SKM-1 treated with dmso at 0.1 percent for 144 hours (cell line): Measurements from ENCODE around the gene SHISAL1.

Source experiments
- DNase-seq: peaks from one replicate; lab custom pipeline; 2025; ENCODE audit not compliant: unreplicated experiment; lab: John Stamatoyannopoulos, UW

The SHISAL1 gene

GRCh38 chr22:44312766-44313165 lies at the start of gene SHISAL1:
Gene SHISAL1 (minus strand): TSS chr22:44312951. CDS start chr22:44300945, 12,006 bp downstream.
- no peak for DNase-seq

GRCh38 chr22:44361391-44362126 lies 48.8 kb upstream of the SHISAL1 start:
- no peak for DNase-seq

GRCh38 chr22:44360668-44361381 lies 48.1 kb upstream of the SHISAL1 start:
- no peak for DNase-seq

- DNase-seq: no peak
Measured at GRCh38 chr22:44360306-44360667, 47.5 kb upstream of the SHISAL1 start.

GRCh38 chr22:44359496-44360110 lies 46.9 kb upstream of the SHISAL1 start:
- DNase-seq: no peak

GRCh38 chr22:44358709-44359440 lies 46.1 kb upstream of the SHISAL1 start:
- no peak for DNase-seq

GRCh38 chr22:44357966-44358465 lies 45.3 kb upstream of the SHISAL1 start:
- DNase-seq: no peak

- DNase-seq: no peak
Measured at GRCh38 chr22:44357296-44357965, 44.7 kb upstream of the SHISAL1 start.

GRCh38 chr22:44355716-44356070 lies 42.9 kb upstream of the SHISAL1 start:
- DNase-seq: no peak

GRCh38 chr22:44354288-44354687 lies 41.5 kb upstream of the SHISAL1 start:
- DNase-seq: no peak

- DNase-seq: no peak
Measured at GRCh38 chr22:44353041-44353440, 40.3 kb upstream of the SHISAL1 start.

GRCh38 chr22:44352378-44353035 lies 39.8 kb upstream of the SHISAL1 start:
- DNase-seq: no peak

GRCh38 chr22:44351685-44352377 lies 39.1 kb upstream of the SHISAL1 start:
- DNase-seq: no peak

GRCh38 chr22:44351037-44351436 lies 38.3 kb upstream of the SHISAL1 start:
- no peak for DNase-seq

- no peak for DNase-seq
Measured at GRCh38 chr22:44349594-44349993, 36.8 kb upstream of the SHISAL1 start.

- no peak for DNase-seq
Measured at GRCh38 chr22:44348971-44349560, 36.3 kb upstream of the SHISAL1 start.

GRCh38 chr22:44347549-44347948 lies 34.8 kb upstream of the SHISAL1 start:
- DNase-seq: no peak

- DNase-seq: no peak
Measured at GRCh38 chr22:44347080-44347479, 34.3 kb upstream of the SHISAL1 start.

GRCh38 chr22:44345872-44346271 lies 33.1 kb upstream of the SHISAL1 start:
- no peak for DNase-seq
